ENCODE data around the gene MSGN1.

Gene MSGN1

GRCh38 chr2:17772532-17772931 lies 43.7 kb upstream of the MSGN1 start (continued):
- no peak for TF ChIP-seq REST (tag by site-specific recombination; IDR thresholded peaks at IDR 0.05)

- H3K4me1 ChIP-seq (ENCODE audit: control insufficient read depth, insufficient read depth, low read length), result no peaks in the 10 kb centered on the region
- no peaks in the 10 kb centered on the region for H3K9me3 ChIP-seq (ENCODE audit: control insufficient read depth, insufficient read depth, low read depth, low read length)
- peaks cover 52 to 64% of the 10 kb centered on the region in 2 experiments for H3K36me3 ChIP-seq (ENCODE audit: control insufficient read depth in 2 of 2, insufficient read depth in 1 of 2, low read length in 2 of 2)
- POLR2A ChIA-PET, result interaction anchor here (1.2 kb wide), 1 partner anchor 27 kb away, joined by 4 read pairs; the partner anchor contains the start of genes GEN1 and SMC6
- no peak overlapping the region for H3K4me3 ChIP-seq (ENCODE audit: low read depth, low read length)
- CTCF ChIA-PET, result no interaction called here
- no peak overlapping the region for H3K27ac ChIP-seq (ENCODE audit: extremely low read depth, low read depth, low read length)
- TF ChIP-seq ZNF132 (tag by site-specific recombination; IDR thresholded peaks at IDR 0.05; ENCODE audit: borderline replicate concordance), result no peak
- TF ChIP-seq ZNF174 (tag by site-specific recombination; IDR thresholded peaks at IDR 0.05), result no peak
- no peak for TF ChIP-seq TCF7L2 (IDR thresholded peaks at IDR 0.05; ENCODE audit: borderline replicate concordance, low read depth, low read length)
- TF ChIP-seq ZFP69B (tag by site-specific recombination; IDR thresholded peaks at IDR 0.05), result no peak
These were observed 35.7 kb upstream of the MSGN1 start for GRCh38 chr2:17780546-17780945.

DNA sequence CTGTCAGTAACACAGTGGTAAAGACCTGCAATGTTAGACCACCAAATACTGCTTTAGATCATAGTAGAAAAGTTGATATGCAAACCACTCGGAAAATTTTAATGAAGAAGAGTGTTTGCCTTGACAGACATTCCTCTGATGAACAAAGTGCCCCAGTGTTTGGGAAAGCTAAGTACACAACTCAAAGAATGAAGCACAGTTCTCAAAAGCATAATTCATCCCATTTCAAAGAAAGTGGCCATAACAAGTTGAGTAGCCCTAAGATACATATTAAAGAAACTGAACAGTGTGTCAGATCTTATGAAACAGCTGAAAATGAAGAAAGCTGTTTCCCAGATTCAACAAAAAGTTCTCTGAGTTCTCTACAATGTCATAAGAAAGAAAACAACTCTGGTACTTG lies 34.8 kb upstream of the MSGN1 start:
- ChIA-PET POLR2A (no interaction called here), CTCF (no interaction called here)
- Histone ChIP-seq H3K4me1 (ENCODE audit: control insufficient read depth, insufficient read depth, low read length) (no peaks in the 10 kb centered on the region), H3K36me3 (ENCODE audit: control insufficient read depth in 2 of 2, insufficient read depth in 1 of 2, low read length in 2 of 2) (peaks cover 44 to 57% of the 10 kb centered on the region in 2 experiments), H3K4me3 (ENCODE audit: low read depth, low read length) (no peak overlapping the region), H3K9me3 (ENCODE audit: control insufficient read depth, insufficient read depth, low read depth, low read length) (no peaks in the 10 kb centered on the region), H3K27ac (ENCODE audit: extremely low read depth, low read depth, low read length) (no peak overlapping the region)
- TF ChIP-seq ZNF776 (tag by site-specific recombination; IDR thresholded peaks at IDR 0.05; ENCODE audit: borderline replicate concordance) (no peak), ZNF18 (tag by site-specific recombination; IDR thresholded peaks at IDR 0.05) (no peak), ZNF664 (tag by site-specific recombination; IDR thresholded peaks at IDR 0.05) (no peak), REST (tag by site-specific recombination; IDR thresholded peaks at IDR 0.05) (no peak), ZNF398 (tag by site-specific recombination; IDR thresholded peaks at IDR 0.05) (no peak), REPIN1 (tag by site-specific recombination; IDR thresholded peaks at IDR 0.05; ENCODE audit: low read depth) (no peak), ZNF654 (tag by site-specific recombination; IDR thresholded peaks at IDR 0.05; ENCODE audit: low read depth) (no peak), ZBTB10 (tag by site-specific recombination; IDR thresholded peaks at IDR 0.05) (no peak), IKZF3 (tag by site-specific recombination; IDR thresholded peaks at IDR 0.05) (no peak), ZNF248 (tag by site-specific recombination; IDR thresholded peaks at IDR 0.05) (no peak), ZNF791 (tag by site-specific recombination; IDR thresholded peaks at IDR 0.05) (no peak), ZNF174 (tag by site-specific recombination; IDR thresholded peaks at IDR 0.05) (no peak), ZNF214 (tag by site-specific recombination; IDR thresholded peaks at IDR 0.05; ENCODE audit: borderline replicate concordance) (no peak), KLF1 (tag by site-specific recombination; IDR thresholded peaks at IDR 0.05) (no peak)

Measured in HEK293 (cell line).